Measurements from ENCODE around the gene PSMC6.
"Not testable (repeated sequence)": the region's sequence is repeated elsewhere in the genome, so short reads cannot be mapped to it uniquely, and the experiment has no call there.

Gene PSMC6

DNA sequence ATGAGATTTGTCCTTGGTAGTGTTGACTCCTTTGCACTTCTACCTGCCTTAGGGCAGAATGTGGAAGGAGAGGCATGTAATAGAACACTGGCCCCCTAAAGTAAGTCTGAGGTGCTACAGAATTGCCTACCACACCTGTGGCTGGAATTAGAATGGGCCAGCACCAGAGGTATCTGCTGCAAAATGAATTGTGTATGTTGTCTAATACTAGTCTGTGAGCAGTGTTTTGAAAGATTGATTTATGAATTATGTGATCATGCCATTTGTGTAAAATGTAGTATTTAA is 17.3 kb downstream of the PSMC6 start (continued):
- no peak for TF ChIP-seq EGR2 (tag by site-specific recombination; IDR thresholded peaks at IDR 0.05; ENCODE audit: low read depth)
- TF ChIP-seq ZNF248 (tag by site-specific recombination; IDR thresholded peaks at IDR 0.05), result no peak
- TF ChIP-seq FEZF1 (tag by site-specific recombination; IDR thresholded peaks at IDR 0.05), result no peak
- no peak for TF ChIP-seq ZFP41 (tag by site-specific recombination; IDR thresholded peaks at IDR 0.05; ENCODE audit: borderline replicate concordance)
- TF ChIP-seq, protein P1, sequence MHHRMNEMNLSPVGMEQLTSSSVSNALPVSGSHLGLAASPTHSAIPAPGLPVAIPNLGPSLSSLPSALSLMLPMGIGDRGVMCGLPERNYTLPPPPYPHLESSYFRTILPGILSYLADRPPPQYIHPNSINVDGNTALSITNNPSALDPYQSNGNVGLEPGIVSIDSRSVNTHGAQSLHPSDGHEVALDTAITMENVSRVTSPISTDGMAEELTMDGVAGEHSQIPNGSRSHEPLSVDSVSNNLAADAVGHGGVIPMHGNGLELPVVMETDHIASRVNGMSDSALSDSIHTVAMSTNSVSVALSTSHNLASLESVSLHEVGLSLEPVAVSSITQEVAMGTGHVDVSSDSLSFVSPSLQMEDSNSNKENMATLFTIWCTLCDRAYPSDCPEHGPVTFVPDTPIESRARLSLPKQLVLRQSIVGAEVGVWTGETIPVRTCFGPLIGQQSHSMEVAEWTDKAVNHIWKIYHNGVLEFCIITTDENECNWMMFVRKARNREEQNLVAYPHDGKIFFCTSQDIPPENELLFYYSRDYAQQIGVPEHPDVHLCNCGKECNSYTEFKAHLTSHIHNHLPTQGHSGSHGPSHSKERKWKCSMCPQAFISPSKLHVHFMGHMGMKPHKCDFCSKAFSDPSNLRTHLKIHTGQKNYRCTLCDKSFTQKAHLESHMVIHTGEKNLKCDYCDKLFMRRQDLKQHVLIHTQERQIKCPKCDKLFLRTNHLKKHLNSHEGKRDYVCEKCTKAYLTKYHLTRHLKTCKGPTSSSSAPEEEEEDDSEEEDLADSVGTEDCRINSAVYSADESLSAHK (tag by site-specific recombination; IDR thresholded peaks at IDR 0.05), result no peak
- TF ChIP-seq, protein P2, sequence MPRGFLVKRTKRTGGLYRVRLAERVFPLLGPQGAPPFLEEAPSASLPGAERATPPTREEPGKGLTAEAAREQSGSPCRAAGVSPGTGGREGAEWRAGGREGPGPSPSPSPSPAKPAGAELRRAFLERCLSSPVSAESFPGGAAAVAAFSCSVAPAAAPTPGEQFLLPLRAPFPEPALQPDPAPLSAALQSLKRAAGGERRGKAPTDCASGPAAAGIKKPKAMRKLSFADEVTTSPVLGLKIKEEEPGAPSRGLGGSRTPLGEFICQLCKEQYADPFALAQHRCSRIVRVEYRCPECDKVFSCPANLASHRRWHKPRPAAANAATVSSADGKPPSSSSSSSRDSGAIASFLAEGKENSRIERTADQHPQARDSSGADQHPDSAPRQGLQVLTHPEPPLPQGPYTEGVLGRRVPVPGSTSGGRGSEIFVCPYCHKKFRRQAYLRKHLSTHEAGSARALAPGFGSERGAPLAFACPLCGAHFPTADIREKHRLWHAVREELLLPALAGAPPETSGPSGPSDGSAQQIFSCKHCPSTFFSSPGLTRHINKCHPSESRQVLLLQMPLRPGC (tag by site-specific recombination; IDR thresholded peaks at IDR 0.05), result no peak
- TF ChIP-seq ZNF843 (tag by site-specific recombination; IDR thresholded peaks at IDR 0.05), result no peak
- TF ChIP-seq ZNF530 (tag by site-specific recombination; IDR thresholded peaks at IDR 0.05; ENCODE audit: low read depth), result no peak
- no peak for TF ChIP-seq MZF1 (tag by site-specific recombination; IDR thresholded peaks at IDR 0.05; ENCODE audit: borderline replicate concordance)

DNA sequence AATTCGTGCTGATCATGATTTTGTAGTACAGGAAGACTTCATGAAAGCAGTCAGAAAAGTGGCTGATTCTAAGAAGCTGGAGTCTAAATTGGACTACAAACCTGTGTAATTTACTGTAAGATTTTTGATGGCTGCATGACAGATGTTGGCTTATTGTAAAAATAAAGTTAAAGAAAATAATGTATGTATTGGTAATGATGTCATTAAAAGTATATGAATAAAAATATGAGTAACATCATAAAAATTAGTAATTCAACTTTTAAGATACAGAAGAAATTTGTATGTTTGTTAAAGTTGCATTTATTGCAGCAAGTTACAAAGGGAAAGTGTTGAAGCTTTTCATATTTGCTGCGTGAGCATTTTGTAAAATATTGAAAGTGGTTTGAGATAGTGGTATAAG is 20.5 kb downstream of the PSMC6 start:
- H3K27ac ChIP-seq (ENCODE audit: extremely low read depth, low read depth, low read length); POLR2A ChIA-PET; H3K4me3 ChIP-seq (ENCODE audit: low read depth, low read length); H3K4me1 ChIP-seq (ENCODE audit: control insufficient read depth, insufficient read depth, low read length); CTCF ChIA-PET; H3K9me3 ChIP-seq (ENCODE audit: control insufficient read depth, insufficient read depth, low read depth, low read length): not testable (repeated sequence)
- peaks cover 55 to 59% of the 10 kb centered on the region in 2 experiments for H3K36me3 ChIP-seq (ENCODE audit: control insufficient read depth in 2 of 2, insufficient read depth in 1 of 2, low read length in 2 of 2)
- TF ChIP-seq, protein P3, sequence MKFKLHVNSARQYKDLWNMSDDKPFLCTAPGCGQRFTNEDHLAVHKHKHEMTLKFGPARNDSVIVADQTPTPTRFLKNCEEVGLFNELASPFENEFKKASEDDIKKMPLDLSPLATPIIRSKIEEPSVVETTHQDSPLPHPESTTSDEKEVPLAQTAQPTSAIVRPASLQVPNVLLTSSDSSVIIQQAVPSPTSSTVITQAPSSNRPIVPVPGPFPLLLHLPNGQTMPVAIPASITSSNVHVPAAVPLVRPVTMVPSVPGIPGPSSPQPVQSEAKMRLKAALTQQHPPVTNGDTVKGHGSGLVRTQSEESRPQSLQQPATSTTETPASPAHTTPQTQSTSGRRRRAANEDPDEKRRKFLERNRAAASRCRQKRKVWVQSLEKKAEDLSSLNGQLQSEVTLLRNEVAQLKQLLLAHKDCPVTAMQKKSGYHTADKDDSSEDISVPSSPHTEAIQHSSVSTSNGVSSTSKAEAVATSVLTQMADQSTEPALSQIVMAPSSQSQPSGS (tag by site-specific recombination; IDR thresholded peaks at IDR 0.05; ENCODE audit: low read depth), result peak; percentile 56; the same call in 1 of the 2 replicates

DNA sequence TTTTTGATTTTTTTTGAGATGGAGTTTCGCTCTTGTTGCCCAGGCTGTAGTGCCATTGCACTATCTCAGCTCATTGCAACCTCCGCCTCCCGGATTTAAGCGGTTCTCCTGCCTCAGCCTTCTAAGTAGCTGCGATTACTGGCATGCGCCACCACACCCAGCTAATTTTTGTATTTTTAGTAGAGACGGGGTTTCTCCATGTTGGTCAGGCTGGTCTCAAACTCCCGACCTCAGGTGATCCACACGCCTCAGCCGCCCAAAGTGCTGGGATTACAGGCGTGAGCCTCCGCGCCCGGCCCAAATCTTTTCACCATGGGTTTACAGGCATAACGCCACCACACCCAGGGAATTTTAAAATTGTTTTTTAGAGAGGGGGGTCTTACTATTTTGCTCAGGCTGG is 22.0 kb downstream of the PSMC6 start:
- CTCF ChIA-PET, result not testable (repeated sequence)

DNA sequence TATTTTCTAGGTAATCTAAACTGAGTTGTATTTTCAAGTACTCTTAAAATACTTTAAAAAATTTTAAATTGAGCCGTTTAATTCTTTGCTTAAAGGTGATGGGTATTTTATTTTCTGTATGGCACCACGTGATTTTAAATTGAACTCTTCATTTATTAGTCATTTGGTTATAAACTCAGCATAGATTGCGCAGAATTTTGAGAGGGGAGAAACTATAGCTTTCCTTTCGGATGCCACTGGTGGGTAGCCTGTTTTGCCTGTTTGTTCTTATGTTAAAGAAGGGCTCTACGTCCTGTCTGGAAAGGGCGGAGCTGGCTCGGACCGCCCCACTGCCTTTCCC is 22.6 kb downstream of the PSMC6 start:
- Histone ChIP-seq H3K27ac (ENCODE audit: extremely low read depth, low read depth, low read length) (no peak overlapping the region; the same call in 1 of the 2 replicates), H3K9me3 (ENCODE audit: control insufficient read depth, insufficient read depth, low read depth, low read length) (no peaks in the 10 kb centered on the region), H3K4me3 (ENCODE audit: low read depth, low read length) (peak overlapping the region; percentile 6; the same call in 1 of the 2 replicates), H3K4me1 (ENCODE audit: control insufficient read depth, insufficient read depth, low read length) (peaks cover 4% of the 10 kb centered on the region), H3K36me3 (ENCODE audit: control insufficient read depth in 2 of 2, insufficient read depth in 1 of 2, low read length in 2 of 2) (peaks cover 40 to 57% of the 10 kb centered on the region in 2 experiments)
- no peak for TF ChIP-seq ZNF658 (tag by site-specific recombination; IDR thresholded peaks at IDR 0.05)
- TF ChIP-seq, protein P4, sequence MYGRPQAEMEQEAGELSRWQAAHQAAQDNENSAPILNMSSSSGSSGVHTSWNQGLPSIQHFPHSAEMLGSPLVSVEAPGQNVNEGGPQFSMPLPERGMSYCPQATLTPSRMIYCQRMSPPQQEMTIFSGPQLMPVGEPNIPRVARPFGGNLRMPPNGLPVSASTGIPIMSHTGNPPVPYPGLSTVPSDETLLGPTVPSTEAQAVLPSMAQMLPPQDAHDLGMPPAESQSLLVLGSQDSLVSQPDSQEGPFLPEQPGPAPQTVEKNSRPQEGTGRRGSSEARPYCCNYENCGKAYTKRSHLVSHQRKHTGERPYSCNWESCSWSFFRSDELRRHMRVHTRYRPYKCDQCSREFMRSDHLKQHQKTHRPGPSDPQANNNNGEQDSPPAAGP (tag by site-specific recombination; IDR thresholded peaks at IDR 0.05), result no peak
- peak; percentile 50; the same call in 1 of the 2 replicates for TF ChIP-seq PRDM1 (tag by site-specific recombination; IDR thresholded peaks at IDR 0.05)
- peak; percentile 41; the same call in 1 of the 2 replicates for TF ChIP-seq ZNF335 (tag by site-specific recombination; conservative IDR thresholded peaks at IDR 0.05)
- CTCF ChIA-PET, result no interaction called here
- POLR2A ChIA-PET, result interaction anchor here (0.6 to 1.1 kb wide), 9 partner anchors 17 to 232 kb away, joined by 3 to 5 read pairs (median 3); partner anchors contain the start of genes GNPNAT1, GPR137C and TXNDC16

More for the DNA sequence above, 22.0 kb downstream of the PSMC6 start:
- not testable (repeated sequence) for H3K4me1 ChIP-seq (ENCODE audit: control insufficient read depth, insufficient read depth, low read length); H3K4me3 ChIP-seq (ENCODE audit: low read depth, low read length); H3K9me3 ChIP-seq (ENCODE audit: control insufficient read depth, insufficient read depth, low read depth, low read length); H3K27ac ChIP-seq (ENCODE audit: extremely low read depth, low read depth, low read length)
- POLR2A ChIA-PET, result interaction anchor here (0.7 to 1.1 kb wide), 2 partner anchors 44 to 180 kb away, joined by 3 to 4 read pairs; no protein-coding TSS in a partner anchor
- peaks cover 45 to 58% of the 10 kb centered on the region in 2 experiments for H3K36me3 ChIP-seq (ENCODE audit: control insufficient read depth in 2 of 2, insufficient read depth in 1 of 2, low read length in 2 of 2)

Measured in HEK293 (cell line).